HG03469 (cell line): ENCODE measurements around the gene SPATA13.
A peak's percentile ranks its signal among the peaks of the same experiment; 100 is the strongest.
"Not testable (repeated sequence)": the region's sequence is repeated elsewhere in the genome, so short reads cannot be mapped to it uniquely, and the experiment has no call there.

Experiments
- ATAC-seq: cut with Tn5 transposase; IDR thresholded peaks from one replicate; pipeline ENCODE4 v1.9.1; 2021; ENCODE audit warnings: mild to moderate bottlenecking, moderate library complexity, moderate number of reproducible peaks; ENCODE audit not compliant: unreplicated experiment

The SPATA13 gene

GRCh38 chr13:24194447-24194846 is 33.9 kb downstream of the SPATA13 start:
- ATAC-seq, result no peak

GRCh38 chr13:24195626-24196025 is 35.1 kb downstream of the SPATA13 start:
- ATAC-seq, result no peak

- ATAC-seq, result no peak
These were observed 36.2 kb downstream of the SPATA13 start for GRCh38 chr13:24196593-24197197.

- ATAC-seq, result no peak
These were observed 38.5 kb downstream of the SPATA13 start for GRCh38 chr13:24199016-24199415.

GRCh38 chr13:24202215-24202614 is 41.7 kb downstream of the SPATA13 start:
- ATAC-seq, result no peak

- no peak for ATAC-seq
These were observed 42.8 kb downstream of the SPATA13 start for GRCh38 chr13:24203273-24203672.

- no peak for ATAC-seq
These were observed 43.3 kb downstream of the SPATA13 start for GRCh38 chr13:24203811-24204210.

- ATAC-seq, result not testable (repeated sequence)
These were observed 44.6 kb downstream of the SPATA13 start for GRCh38 chr13:24205076-24205475.

GRCh38 chr13:24207841-24208667 is 47.5 kb downstream of the SPATA13 start:
- no peak for ATAC-seq

GRCh38 chr13:24209138-24209537 is 48.6 kb downstream of the SPATA13 start:
- ATAC-seq, result no peak

GRCh38 chr13:24212254-24212653 is 51.7 kb downstream of the SPATA13 start:
- ATAC-seq, result no peak

- no peak for ATAC-seq
These were observed 52.2 kb downstream of the SPATA13 start for GRCh38 chr13:24212674-24213073.

- ATAC-seq, result no peak
These were observed 53.4 kb downstream of the SPATA13 start for GRCh38 chr13:24213932-24214331.

- ATAC-seq, result peak; percentile 37
These were observed 54.0 kb downstream of the SPATA13 start for GRCh38 chr13:24214528-24214927.

- peak; percentile 39 for ATAC-seq
These were observed 54.6 kb downstream of the SPATA13 start for GRCh38 chr13:24215126-24215525.

GRCh38 chr13:24215732-24216131 is 55.2 kb downstream of the SPATA13 start:
- ATAC-seq, result no peak

- ATAC-seq, result no peak
These were observed 55.7 kb downstream of the SPATA13 start for GRCh38 chr13:24216176-24216575.

- ATAC-seq, result not testable (repeated sequence)
These were observed 56.3 kb downstream of the SPATA13 start for GRCh38 chr13:24216779-24217178.

- no peak for ATAC-seq
These were observed 57.2 kb downstream of the SPATA13 start for GRCh38 chr13:24217601-24218281.

GRCh38 chr13:24218338-24218737 is 57.8 kb downstream of the SPATA13 start:
- no peak for ATAC-seq

GRCh38 chr13:24218977-24219376 is 58.5 kb downstream of the SPATA13 start:
- ATAC-seq, result no peak
